ENCODE results near the gene TCP11L1.
"Not testable (repeated sequence)": the region's sequence is repeated elsewhere in the genome, so short reads cannot be mapped to it uniquely, and the experiment has no call there.

Gene TCP11L1

GRCh38 chr11:33029218-33029617, 10.2 kb upstream of the TCP11L1 start:
- not testable (repeated sequence) for DNase-seq (ENCODE audit: low read depth)

DNA sequence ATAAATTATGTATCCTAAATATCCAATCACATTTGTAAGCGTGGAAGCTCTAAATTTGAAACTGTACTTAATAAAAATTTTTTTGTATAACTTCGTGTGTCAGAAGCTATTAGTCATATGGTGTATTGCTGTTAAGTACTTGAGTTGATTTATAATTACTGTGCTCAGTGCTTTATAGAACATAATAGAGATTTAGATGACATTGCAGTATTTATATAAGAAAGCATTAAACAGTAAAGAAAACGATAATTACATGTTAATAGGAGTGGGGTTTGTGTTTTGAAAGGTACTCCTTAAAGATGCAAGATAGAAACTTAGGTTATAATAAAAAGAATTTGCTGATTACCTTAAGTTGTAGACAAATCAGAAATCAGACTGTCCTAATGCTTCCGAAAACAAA, 5.9 kb upstream of the TCP11L1 start:
- no peak for DNase-seq (ENCODE audit: low read depth)

GRCh38 chr11:33035011-33035410, 4.4 kb upstream of the TCP11L1 start:
- DNase-seq (ENCODE audit: low read depth), result no peak

GRCh38 chr11:33040033-33040861, 875 bp downstream of the TCP11L1 start:
- DNase-seq (ENCODE audit: low read depth), result no peak

DNA sequence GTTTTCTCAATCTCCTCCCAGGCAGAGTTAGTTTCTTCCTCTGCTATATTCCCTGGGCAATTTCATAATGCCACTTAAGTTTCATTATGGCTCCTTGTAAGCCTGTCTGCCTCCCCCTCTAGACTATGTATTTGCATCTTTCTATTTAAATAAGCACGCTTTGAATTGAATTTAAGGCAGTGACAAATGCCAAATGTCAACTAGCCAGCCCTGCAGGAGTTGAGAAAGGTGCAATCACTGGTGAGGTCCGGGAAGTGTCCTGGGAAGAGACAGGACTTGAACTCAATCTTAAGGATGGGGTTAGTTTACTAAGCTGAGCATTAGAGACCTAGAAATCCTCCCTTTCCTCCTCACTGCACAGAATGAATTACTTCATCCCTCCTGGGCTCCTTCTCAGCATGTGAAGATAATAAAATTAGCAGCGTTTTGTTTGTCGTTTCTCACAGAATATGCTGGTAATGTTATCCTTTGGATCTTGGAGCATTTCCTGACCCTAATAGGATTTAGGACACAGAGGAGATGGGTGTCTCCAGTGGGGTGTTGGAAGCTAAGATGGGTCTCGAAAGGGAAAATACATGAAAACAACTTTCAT, 1.6 kb downstream of the TCP11L1 start:
- DNase-seq (ENCODE audit: low read depth), result no peak

GRCh38 chr11:33043221-33043830, 4.0 kb downstream of the TCP11L1 start:
- DNase-seq (ENCODE audit: low read depth), result no peak

- DNase-seq (ENCODE audit: low read depth), result no peak
Measured at GRCh38 chr11:33044285-33044756, 4.9 kb downstream of the TCP11L1 start.

- DNase-seq (ENCODE audit: low read depth), result no peak
Measured at GRCh38 chr11:33045551-33046255, 6.3 kb downstream of the TCP11L1 start.

DNA sequence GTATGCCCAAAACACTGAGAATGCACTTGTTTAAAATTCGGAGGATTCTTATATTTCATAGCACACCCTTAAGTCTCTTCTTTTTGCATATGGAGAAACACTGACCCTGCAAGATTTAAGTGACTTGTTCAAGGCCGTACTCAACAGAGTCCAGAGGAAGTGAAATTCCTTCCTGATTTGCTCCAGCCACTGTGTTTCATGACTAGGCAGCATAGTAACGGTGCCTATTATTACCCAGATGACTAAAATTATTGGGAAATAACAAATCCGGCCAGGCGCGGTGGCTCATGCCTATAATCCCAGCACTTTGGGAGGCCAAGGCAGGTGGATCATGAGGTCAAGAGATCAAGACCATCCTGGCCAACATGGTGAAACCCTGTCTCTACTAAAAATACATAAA, 9.3 kb downstream of the TCP11L1 start:
- DNase-seq (ENCODE audit: low read depth), result not testable (repeated sequence)

DNA sequence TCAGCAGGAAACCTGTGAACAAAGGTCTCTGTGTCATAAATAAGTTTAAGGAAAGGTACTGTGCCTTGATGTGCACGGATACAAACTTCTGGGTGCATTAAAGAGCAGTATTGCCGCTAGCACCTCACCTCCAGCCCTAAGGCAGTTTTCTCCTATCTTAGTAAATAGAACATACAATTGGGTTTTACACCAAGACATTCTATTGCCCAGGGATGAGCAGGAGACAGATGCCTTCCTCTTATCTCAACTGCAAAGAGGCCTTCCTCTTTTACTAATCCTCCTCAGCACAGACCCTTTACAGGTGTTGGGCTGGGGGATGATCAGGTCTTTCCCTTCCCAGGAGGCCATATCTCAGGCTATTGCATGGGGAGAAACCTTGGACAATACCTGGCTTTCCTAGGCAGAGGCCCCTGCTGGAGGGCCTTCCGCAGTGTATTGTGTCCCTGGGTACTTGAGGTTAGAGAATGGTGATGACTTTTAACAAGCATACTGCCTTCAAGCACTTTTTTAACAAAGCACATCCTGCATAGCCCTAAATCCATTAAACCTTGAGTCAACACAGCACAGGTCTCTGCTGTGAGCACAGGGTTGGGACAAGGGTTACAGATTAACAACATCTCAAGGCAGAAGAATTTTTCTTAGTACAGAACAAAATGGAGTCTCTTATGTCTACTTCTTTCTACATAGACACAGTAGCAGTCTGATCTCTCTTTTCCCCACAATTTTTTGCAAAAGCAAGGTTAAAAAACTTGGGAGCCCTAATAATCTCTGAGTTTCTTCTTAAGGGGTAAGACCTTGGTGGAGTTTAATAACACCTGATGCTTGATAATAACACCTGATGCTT, 10.4 kb downstream of the TCP11L1 start:
- not testable (repeated sequence) for DNase-seq (ENCODE audit: low read depth)

GRCh38 chr11:33052231-33052630, 12.9 kb downstream of the TCP11L1 start:
- no peak for DNase-seq (ENCODE audit: low read depth)

GRCh38 chr11:33055375-33055774, 16.0 kb downstream of the TCP11L1 start:
- no peak for DNase-seq (ENCODE audit: low read depth)

- no peak for DNase-seq (ENCODE audit: low read depth)
Measured at GRCh38 chr11:33057284-33057683, 17.9 kb downstream of the TCP11L1 start.

DNA sequence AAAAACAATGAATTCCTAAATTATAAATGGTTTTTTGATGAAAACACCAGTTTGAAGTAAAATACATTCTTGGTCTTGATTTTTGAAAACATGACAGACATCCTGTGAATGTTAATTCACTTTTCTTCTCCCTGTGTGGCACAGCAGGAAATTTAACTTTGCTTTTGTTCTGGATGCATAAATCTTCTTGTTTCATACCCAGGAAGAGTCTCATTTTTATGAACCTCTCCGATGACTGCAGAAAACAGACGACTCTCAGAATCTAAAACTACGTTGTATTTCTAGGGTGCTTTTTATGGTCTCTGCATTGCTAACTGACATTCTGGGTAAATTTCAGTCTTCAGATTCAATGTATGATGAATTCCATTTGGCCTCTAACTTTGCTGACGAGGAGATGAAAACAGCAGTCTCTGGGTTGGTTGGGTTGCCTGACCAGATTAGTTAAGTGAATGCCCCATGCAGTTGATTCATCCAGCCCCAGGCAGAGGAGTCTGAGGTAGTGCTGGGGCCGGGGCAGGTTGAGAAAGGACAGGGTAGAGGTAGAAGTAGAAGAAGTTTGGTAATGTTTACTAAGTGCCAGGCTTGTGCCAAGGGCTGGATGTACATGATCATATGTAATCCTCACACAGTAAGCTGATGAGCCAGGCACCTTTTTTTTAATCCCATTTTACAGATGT, 20.1 kb downstream of the TCP11L1 start:
- no peak for DNase-seq (ENCODE audit: low read depth)

DNA sequence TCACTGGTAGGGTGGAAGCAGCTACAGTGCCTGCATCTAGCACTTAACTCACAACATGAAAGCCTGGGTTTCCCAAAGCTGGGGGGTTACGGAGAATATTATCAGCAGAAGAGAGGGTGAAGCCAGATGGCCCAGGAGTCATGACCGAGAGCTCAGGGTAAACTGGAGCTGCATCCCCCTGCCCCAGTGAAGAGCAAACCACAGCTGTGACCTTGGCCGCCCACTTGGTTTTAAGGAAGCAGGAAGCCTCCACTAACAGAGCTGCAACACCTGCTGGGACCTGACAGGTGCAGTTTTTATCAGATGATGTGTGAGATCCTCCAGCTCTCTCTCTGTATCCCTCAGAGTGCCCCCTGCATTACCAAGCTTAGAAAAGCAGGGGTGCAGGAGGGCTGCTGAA, 20.9 kb downstream of the TCP11L1 start:
- DNase-seq (ENCODE audit: low read depth), result no peak

GRCh38 chr11:33062137-33062536, 22.8 kb downstream of the TCP11L1 start:
- DNase-seq (ENCODE audit: low read depth), result no peak

DNA sequence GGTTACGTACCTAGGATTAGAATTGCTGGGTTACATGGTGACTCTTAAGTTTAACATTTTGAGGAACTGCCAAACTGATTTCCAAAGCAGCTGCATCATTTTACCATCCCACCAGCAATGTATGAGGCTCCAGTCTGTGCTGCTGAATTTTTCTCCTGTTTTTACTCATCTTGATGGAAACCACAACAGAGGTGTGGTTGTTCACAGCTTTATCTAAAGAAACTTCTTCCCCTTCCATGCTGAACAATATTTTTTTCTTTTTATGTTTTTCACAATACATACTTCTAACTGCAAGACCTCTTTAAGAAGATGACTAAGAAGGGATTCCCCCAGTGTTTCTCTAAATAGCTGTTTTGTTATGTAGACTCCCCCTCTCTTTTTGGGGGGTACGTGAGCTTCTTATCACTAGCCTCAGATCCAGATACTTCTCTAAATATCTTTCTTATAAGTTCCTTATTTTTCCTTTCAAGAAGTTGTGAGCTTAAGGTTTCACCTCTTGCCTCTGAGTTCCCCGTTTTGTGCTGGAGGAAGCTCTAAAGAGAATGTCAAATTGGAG, 24.0 kb downstream of the TCP11L1 start:
- no peak for DNase-seq (ENCODE audit: low read depth)

DNA sequence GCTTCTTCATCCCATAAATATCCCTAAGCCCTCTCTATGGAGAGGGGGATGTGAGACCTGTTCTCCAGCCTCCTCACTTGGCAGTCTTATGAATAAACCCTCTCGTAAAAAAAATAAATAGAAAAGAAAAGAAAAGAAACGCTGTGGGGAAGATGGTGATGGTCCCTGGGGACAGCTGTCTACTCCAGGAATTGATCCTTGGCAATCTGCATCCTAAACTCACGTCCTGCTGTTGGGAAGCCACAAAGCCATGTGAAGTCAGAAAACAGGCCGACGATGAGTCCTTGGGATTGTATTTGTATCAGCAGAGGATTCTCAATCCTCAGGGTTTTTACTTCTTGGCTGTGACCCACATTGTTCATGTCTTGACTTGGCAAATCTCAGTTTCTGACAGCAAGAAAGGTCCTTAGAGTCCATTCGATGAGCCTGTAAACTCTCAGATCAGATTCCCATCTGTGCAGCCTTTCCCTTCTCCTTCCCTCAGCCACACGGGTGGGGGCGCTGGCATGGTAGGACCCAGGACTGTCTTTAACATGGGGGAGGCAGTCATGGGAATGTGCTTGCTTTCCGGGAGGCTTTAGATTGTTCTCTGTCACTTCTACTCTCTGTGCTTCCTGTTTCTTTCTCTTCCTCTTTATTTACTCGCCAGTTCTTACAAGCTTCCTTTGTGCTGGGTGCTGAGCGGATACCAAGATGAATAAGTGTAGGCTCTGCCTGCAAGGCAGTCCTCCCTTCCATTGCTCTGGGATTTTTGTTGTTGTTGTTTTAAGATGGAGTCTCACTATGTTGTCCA, 24.9 kb downstream of the TCP11L1 start:
- DNase-seq (ENCODE audit: low read depth), result no peak

DNA sequence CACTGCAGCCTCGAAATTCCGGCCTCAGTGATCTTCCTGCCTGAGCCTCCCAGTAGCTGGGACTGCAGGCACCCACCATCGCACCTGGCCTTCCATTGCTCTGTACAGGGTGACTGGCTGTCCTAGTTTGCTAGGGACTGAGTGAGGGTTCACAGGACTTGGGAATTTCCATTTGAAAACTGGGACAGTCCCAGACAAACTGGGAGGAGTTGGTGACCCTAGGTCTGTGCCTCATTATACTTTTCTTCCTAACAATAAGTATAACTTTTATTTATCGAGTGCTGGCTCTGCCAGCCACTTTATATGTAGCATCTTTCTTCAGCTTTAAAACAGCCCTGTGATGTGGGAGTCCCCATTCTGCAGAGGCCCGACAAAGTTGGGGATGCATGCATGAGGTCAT, 25.5 kb downstream of the TCP11L1 start:
- no peak for DNase-seq (ENCODE audit: low read depth)

Data from stimulated activated CD8-positive, alpha-beta memory T cell treated with anti-CD3 and anti-CD28 coated beads, Interleukin-4, amount 100 ng/mL, for 24 hours (primary cell).